GM12872 (cell line): ENCODE measurements around the gene GABRA5.

ENCODE experiments used
- TF ChIP-seq, protein P1 (sequence below): IDR thresholded peaks from 3 replicates; pipeline ENCODE4 v1.5.1; 2011; ENCODE audit warnings: low read depth, mild to moderate bottlenecking, low read length, moderate library complexity; ENCODE audit not compliant: insufficient read depth

GABRA5 gene

DNA sequence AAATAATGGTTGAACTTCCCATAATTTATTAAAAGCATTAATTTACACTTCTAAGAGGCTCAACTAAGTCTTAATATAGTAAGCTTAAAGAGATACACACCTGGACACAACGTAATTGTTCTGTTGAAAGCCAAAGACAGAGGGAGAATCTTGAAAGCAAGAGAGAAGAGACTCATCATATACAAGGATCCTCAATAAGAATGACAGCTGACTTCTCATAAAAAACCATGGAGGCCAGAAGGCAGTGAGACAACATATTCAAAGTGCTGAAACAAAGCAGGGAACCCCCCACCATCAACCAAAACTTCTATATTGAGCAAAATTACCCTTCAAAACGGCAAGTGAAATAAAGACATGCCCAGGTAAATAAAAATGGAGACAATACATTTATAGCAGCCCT lies 87.5 kb downstream of the GABRA5 start:
- TF ChIP-seq, protein P1, sequence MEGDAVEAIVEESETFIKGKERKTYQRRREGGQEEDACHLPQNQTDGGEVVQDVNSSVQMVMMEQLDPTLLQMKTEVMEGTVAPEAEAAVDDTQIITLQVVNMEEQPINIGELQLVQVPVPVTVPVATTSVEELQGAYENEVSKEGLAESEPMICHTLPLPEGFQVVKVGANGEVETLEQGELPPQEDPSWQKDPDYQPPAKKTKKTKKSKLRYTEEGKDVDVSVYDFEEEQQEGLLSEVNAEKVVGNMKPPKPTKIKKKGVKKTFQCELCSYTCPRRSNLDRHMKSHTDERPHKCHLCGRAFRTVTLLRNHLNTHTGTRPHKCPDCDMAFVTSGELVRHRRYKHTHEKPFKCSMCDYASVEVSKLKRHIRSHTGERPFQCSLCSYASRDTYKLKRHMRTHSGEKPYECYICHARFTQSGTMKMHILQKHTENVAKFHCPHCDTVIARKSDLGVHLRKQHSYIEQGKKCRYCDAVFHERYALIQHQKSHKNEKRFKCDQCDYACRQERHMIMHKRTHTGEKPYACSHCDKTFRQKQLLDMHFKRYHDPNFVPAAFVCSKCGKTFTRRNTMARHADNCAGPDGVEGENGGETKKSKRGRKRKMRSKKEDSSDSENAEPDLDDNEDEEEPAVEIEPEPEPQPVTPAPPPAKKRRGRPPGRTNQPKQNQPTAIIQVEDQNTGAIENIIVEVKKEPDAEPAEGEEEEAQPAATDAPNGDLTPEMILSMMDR, result no peak

DNA sequence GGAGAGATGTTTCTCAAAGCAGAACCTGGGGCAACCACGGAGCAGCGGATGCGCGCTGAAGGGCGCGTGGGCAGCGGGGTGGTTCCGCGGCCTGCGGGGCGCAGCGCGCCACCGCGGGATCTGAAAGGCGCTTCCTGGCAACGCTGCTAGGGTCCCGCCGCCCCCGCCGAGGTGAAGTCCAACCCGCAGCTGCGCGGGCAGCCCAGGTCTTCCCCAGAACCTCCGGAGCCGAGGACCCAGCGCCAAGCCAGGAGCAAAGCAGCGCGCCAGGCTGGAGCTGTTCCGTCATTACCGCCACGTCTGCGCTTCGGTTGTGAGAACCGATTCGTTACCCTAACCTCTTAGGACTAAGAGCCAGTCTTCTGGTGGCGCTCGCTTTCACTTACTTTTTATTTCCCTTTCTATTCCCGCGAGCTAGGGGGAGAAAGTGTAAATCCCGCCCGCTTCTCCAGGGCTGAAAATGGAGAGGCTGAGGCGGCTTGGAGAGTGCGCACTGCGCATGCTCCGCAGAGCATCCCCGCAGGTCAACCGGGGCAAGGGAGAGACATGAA lies 100.9 kb downstream of the GABRA5 start:
- TF ChIP-seq, protein P1, result no peak

DNA sequence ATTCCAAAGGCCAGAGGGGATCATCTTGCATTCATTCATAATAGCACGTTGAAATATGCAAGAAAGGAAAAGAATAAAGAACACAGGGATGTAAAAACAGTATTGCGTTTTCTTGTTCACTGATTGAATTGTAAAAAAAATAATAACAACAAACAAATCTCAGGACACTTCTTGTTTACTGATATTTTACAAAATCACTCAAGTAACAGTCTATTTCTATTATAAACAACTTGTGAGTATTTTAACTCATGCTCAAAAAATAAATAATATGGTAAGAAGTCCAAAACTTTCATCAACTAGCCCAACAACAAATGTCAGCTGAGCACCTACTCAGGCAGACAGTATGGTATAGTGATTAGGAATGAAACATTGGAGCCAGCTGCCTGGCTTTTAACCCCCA lies 101.9 kb downstream of the GABRA5 start:
- TF ChIP-seq, protein P1, result no peak

DNA sequence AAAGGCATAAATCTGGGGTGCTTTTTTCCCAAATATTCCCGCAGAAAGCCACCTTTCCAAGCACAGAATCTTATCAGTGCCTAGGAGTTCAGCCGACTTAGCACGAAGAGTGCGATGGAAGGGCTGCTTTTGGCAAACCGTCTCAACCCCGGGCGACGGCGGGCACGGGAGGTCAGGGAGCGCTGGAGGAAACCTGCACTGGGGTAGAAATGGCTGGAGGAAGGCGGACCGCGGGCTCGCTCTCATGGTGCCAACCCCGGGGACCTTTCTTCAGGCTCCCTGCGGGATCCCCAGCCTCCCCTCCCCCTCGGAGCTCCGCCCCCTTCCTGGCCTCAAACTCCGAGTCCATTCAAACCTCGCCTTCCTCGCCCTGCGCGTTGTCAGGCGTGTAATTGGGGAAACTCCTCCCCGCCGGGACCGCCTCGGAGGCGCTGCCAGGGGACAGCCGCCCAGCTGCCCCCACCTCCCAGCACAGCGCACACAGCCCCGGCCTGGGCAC lies 103.9 kb downstream of the GABRA5 start, which contains the start of gene GABRG3:
Gene GABRG3 (plus strand): TSS at position 470 of the 499 bp plus-strand sequence.
- TF ChIP-seq, protein P1, result no peak

DNA sequence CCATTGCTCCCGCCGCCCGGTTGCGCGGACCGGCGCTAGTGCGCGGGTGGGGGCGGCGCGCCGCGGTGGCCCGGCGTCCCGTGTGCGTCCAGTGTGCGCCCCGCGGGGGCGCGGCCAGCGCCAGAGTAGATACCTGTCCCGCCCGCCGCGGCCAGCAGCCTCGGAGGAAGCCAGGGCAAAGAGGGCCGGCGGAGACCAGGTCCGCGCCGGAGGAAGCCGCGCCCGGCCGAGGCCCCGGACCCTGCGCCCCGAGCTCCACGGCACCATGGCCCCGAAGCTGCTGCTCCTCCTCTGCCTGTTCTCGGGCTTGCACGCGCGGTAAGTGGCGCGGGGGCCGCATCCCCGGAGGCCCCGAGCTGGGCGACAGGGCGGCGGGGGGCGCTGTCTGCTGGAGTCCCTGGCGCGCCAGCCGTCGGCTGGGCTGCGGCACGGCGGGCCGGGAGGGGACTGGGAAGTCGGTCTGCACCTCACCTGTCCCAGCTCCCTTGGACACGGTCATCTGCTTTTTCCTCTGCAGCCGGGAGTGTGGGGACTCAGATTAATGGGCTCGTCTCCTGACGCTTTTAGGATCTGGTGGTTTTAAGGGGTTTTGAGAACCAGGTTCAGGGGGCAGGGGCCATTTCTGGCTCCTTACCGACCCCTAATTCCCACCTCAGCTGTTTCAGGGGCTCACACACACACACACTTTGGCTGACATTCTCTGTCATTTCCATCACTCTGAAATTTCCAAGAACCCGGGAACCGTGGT lies 104.6 kb downstream of the GABRA5 start:
- TF ChIP-seq, protein P1, result no peak

DNA sequence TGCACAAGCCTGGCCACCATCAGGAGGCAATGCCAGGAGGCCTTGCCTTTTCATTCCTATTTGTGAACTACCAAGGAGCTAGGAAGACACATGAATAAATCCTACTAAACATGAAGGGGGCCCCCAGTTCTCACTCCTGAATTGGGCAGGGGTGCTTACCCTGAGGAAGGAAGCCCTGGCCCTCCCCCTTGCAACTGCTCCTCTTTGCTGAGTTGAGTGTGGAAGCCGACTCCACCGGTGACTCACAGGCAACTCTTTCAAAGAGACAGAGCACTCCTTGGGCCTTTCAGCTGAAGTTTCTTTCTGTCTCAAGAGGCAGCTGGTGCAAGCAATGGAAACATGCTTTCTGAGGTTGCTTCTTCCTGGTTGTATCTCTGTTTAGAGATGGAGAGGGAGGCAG lies 105.8 kb downstream of the GABRA5 start:
- TF ChIP-seq, protein P1, result no peak

DNA sequence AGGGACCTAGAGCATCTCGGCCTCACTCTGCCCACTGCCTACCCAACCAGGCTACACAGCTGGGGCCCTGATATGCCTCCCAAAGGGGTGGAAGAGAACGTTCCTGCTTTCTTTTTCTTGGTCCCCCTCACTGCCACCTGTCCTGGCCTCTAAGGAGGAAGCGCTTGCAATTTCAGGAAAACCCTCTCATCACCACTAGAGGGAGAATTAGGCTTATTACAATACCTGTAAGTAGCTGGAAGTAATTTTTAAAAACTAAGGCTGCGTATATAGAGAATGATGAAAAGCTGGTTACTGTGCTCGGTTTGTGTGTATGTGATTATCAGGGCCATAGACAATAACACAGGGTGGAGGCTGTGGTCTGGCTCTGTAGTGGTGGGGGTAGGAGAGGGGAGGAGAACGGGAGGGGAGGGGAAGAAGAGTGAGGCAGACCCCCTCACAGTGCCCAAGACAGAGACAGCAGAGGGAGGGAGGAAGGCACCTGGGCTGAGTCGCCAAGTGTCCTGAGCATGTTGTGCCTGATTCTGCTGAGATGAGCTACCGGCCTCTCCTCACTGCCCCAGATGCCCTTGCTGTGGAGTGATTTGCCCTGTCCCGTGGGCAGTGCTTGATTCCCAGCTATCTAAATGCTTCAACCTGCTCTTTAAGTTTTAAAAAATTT lies 107.4 kb downstream of the GABRA5 start:
- TF ChIP-seq, protein P1, result no peak
